HG03432 (cell line): ENCODE measurements around the gene PROB1.
A peak's percentile ranks its signal among the peaks of the same experiment; 100 is the strongest.
"Not testable (repeated sequence)": the region's sequence is repeated elsewhere in the genome, so short reads cannot be mapped to it uniquely, and the experiment has no call there.

Experiments used
- ATAC-seq: cut with Tn5 transposase; IDR thresholded peaks from one replicate; pipeline ENCODE4 v1.9.1; 2021; ENCODE audit warnings: mild to moderate bottlenecking, moderate library complexity; ENCODE audit not compliant: unreplicated experiment

Gene PROB1

DNA sequence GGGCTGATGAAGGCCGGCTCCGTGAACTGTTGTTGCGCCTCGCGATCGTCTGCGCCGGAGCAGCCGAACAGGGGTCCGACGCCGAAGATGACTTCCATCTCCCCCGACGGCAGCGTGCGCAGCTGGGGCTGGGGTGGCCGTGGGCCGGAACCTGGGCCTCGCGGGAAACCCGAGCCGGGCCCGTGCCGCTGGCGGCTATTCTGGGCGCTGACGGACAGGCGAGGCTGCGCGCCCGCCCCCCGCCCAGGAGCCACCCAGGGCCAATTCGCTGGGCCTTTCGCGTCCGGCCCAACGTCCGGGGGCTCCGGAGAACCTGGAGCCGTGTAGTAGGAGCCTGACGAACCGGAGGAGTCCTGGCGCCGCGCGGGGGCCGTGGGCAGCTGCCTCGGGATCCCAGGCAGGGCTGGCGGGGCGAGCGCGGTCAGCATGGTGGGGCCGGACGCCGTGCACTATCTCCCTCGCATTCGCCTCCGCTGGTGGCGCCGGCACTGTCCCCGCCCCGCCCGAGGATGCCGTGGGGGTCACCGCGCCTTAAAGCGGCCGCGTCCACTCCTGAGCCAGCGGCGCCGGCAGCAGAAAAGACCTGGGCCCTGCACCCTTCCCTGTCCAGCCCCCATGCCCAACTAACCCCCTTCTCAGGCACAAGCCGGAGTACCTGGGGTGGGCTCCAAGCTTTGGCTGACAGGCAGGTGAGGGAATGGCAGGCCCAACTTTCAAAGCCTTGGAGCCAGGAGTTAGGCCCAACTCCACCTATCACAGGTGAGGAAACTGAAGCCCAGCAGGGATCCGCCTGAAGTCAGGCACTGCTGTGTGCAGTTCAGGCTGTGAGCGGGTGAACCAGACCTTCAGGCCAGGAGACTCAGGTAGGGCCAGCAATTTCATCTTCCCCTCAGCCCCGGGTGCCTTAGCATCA is at the start of gene PROB1:
Gene PROB1, minus strand, starts transcription at position 451 of the 913 bp plus-strand sequence. Its CDS starts 23 bp downstream, at position 428.
- ATAC-seq = no peak

DNA sequence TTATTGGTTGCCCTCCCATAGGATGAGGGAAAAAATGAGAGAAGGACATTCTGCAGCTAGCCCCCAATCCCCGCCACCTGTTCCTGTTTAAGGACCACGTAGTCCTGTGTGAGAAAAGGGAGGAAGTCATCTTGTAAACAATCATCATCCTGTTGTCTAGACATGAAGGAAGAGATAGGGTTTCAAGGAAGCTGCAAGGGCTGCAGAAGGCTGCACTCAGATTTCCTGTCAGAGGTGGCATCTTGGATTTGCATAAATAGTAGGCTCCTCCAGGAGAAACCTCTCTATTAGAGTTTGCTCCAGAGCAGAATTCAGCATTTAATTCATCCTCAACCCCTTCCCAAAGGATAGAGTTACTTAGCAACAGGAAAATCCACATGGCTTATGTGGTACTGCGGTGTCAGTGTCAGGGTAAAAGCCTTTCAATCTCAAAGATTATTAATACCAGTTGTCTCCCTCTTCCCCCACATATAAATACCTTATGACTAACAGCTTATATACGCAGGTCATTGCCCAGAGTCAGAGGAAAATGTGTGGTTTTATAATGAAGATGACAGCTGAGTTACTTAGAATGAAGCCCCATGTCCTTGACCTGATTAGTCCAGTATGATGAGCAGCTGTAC is 49.0 kb upstream of the PROB1 start:
- ATAC-seq = no peak

GRCh38 chr5:139440416-139440815 is 45.5 kb upstream of the PROB1 start:
- not testable (repeated sequence) for ATAC-seq

DNA sequence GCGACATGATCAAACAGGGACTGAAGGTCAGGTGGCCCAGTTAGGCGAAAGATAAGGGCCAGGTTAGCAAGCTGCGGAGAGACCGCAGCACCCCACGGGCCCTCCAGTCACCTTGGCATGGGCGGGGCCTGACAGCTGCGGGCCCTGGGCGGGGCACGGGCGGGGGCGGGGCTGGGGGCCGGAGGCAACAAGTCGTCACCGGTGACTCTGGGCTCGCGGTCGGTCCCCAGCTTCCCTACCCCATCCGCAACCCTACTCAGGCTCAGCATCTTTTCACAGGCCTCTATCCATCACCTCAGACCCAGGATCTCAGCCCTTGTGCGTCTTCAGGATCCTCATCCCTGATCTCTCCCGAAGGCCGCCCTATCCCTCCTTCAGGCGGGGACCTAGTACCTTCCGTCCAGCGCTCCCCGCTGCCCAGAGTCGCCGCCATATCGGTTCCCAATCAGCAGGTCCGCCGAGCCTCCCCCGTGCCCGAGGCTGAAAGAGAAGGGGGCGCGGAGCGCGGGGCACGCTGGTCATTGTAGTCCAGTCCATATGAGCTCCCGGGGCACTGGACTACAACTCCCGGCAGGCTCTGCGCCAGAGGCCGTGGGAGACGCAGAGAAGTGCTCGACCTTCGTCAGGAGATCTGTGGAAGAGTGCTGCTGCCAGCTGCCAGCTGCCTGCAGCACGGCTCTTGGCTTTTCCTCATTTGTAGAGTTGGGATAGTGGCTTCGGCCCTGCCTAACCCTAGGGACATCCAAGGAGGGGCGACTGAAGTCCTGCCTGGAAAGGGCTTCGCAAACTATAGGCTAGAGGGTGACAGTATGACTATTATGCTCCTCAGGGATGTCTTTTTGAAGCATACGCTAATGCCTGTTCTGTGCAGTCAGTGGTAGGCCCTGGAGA is 44.4 kb upstream of the PROB1 start, which contains the start of gene DNAJC18:
Gene DNAJC18, minus strand, starts transcription at position 513 of the 891 bp plus-strand sequence. Its CDS starts 80 bp downstream, at position 433.
- ATAC-seq = peak; percentile 92

- no peak for ATAC-seq
These were observed 43.8 kb upstream of the PROB1 start for GRCh38 chr5:139438707-139439012.

GRCh38 chr5:139435676-139436075 is 40.8 kb upstream of the PROB1 start:
- ATAC-seq = no peak

- ATAC-seq = no peak
These were observed 36.8 kb upstream of the PROB1 start for GRCh38 chr5:139431706-139432105.

DNA sequence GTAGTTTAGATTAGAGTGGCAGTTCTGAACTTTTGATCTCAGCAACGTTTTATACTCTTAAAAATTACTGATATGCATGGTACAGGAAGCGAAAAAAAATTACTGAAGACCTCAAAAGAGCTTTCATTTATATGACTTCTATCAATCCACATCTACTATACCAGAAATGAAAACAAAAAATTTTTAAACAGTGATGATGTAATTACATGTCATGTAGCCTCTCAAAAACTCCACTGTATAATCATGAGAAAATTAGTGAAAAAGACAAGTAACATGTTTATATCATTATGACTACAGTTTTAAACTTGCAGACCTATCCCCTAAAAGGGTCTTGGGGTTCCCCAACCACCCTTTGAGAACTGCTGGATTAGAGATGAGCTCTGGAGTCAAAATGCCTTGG is 35.1 kb upstream of the PROB1 start:
- no peak for ATAC-seq

- no peak for ATAC-seq
These were observed 31.4 kb upstream of the PROB1 start for GRCh38 chr5:139426203-139426885.

DNA sequence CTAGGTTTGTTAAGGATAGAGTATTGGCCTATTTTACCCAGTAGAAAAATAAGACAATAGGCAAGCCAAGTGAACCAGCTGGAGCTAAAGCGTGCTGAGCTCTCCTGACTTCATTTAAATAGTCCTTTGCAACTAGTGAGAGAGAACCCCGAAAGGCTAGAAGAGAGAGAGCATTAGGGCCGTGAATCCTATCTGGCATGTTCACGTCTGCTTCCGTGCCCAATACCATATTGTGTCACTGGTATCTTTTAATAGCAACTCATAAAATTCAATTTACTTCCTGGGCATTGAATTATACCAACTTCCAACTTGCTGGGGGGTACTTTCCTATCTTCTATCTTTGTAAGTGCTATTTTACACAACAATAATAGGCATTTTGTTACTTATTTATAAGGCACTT is 30.6 kb upstream of the PROB1 start:
- no peak for ATAC-seq

- peak; percentile 63 for ATAC-seq
These were observed 27.5 kb upstream of the PROB1 start for GRCh38 chr5:139422307-139422893.

DNA sequence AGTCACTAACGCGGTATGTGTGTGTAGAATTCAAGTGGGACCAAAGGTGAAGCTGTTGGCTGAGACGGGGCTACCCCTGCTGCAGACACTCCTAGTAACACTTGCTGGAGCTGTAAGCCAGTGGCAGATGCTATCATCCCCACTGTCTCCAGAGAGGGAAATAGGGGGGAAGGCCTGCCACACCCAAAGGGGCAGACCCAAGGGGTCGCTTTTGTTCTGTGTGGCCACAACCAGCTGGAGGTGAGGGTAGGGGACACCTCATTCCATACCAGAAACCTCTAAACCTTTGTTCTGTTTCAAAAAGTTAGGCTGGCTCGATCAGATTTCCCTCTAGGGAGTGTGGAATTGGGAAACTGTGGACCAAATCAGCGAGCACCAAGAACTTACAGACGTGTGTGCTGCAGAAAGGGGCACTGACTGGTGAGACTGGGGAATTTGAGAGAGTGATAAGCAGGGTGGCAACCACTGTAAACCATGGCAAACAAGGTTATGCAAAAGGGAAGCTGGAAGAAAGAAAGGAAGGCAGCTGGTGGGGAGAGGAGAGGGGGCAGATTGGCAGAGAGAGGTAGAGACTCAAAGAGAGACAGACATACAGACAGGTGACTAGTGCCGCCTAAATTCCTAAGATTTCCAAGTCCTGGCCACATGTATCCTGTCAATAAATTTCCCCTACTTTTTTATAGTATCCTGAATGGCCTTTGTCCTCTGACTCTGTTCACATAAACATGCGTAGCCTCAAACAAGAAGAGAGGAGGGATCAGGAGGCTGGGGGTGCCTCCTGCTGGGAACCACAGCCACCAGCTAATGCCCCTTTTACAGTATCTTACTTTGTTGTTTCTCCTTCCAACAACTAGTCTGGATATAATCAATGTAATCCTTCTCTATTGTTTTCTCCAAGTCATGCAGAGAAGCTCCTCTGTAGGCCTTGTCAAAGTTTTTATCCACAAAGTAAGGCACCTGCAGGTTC is 24.6 kb upstream of the PROB1 start:
- ATAC-seq = no peak

DNA sequence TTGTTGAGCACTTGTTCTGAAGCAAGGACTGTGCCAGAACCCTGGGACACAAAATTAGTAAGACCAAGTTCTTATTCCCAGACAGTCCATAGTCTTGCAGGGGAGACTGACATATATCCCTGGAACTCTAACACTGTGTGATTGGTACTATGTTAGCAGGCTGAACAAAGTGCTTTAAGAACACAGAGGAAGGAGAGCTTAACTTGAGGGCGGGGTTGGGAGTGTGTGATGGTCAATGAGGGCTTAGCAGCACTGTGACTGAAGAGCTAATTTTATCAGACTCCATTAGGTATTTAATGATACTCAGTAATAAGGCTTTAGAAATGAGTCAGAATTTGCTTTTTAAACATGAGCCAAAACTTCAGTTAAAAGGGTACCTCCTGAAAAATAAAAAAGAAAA is 23.9 kb upstream of the PROB1 start:
- ATAC-seq = no peak

DNA sequence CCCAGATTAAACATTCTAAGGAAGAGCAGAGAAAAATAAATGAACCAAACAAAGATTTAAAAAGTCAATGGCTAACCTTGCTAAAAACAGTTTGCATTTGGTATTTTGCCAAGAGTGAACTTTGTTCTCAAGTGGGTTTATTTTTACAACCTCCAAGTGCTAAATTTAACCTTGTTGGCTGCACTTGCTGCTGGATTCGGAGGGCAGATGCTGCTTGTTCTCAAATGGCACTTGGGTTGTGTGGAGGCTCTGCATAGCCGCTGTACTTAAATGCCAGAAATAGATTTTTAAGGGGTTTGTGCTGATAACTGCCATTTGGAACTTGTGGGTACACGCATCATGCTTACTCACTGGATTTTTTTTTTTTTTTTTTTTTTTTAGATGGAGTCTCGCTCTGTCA is 22.3 kb upstream of the PROB1 start:
- ATAC-seq = no peak

DNA sequence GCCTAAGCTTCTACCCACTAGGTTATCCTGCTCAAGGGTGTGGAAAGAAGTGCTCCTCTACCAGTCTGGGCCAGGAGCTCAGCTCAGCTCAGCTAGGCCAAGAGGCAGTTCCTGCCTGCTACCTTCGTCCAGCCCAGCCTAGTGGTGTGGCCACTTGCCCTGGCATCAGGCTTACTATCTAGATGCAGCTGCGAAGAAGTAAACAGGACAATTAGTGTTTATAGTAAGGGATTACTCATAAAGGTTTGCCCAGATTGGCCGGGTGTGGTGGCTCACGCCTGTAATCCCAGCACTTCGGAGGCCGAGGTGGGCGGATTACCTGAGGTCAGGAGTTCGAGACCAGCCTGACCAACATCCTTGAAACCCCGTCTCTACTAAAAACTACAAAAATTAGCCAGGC is 21.7 kb upstream of the PROB1 start:
- no peak for ATAC-seq

DNA sequence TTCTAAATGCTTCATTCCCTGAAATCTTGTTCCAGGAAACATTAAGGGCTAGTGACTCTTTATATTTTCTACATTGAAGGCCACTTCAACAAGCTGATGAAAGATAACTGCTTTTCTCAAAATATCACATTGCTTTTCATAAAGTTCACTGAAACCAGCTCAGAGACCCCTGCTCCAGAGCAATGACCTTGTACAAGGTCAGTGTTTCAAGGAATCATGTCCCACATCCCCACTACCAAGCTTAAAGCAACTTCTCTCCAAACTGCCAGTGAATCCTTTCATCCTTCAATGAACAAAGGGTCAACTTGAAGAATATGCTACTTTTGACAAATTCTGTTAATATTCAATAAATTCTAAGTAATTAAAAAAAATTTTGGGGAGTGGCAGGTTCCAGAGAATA is 21.0 kb upstream of the PROB1 start:
- ATAC-seq = no peak

GRCh38 chr5:139415221-139415861 is 20.4 kb upstream of the PROB1 start:
- ATAC-seq = no peak

DNA sequence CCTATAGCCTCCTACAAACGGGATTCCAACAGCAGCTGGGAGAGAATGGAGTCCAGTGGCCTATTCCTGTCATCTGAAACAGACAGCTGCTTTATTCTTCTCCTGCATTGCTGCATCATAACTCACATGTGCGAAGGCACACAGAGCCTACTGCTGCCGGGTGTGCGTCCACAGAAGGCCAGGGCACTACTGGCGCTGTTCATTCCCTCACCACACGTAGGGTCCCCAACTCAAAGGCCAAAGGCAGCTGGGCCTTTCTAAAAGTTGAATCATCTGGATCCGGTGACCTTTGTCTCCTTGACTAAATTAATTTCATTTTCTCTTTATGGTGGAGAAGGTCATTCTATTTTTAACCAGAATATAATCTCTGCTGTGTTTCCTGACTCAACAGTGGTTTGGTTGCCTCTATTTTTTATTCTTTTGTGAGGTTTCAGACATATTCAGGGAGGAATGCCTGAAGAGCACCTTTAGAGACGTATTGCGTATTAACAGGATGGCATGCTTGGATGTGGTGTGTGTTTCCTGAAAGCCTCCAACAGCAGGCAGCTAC is 19.8 kb upstream of the PROB1 start:
- ATAC-seq = no peak
